Uterus (tissue), 2 donors: Measurements from ENCODE around the gene SOX30.

ENCODE experiments used
- CTCF ChIP-seq, 4 experiments: fragments of 200-600 bp in 2 of 4; fragments of 450-650 bp in 2 of 4; sonication (generic) in 2 of 4; IDR thresholded peaks; one replicate each; pipeline ENCODE4 v1.5.1; 2016 to 2019; ENCODE audit warnings: antibody characterized with exemption in 4 of 4, mild to moderate bottlenecking in 2 of 4, moderate library complexity in 1 of 4
- POLR2A ChIP-seq, 2 donors: fragments of 450-650 bp; IDR thresholded peaks; one replicate each; pipeline ENCODE4 v1.6.1; 2016; ENCODE audit warnings: antibody characterized with exemption in 2 of 2, mild to moderate bottlenecking in 1 of 2, moderate library complexity in 1 of 2

GRCh38 chr5:157672976-157673375 is 20.7 kb upstream of the SOX30 start:
- TF ChIP-seq CTCF (IDR thresholded peaks at IDR 0.05) (no peak), POLR2A (IDR thresholded peaks at IDR 0.05) (no peak)
